Tibial artery (tissue), 4 donors: ENCODE results near the gene BEGAIN.
A peak's percentile ranks its signal among the peaks of the same experiment; 100 is the strongest.

Experiments
- DNase-seq, 2 donors: peaks; one replicate each; pipeline ENCODE4 v3.0.0-alpha.2; 2019
- H3K27ac ChIP-seq, 2 donors: fragments of 200-600 bp; sonication (generic) in 1 of 2; 1 replicate in 1 of 2; 2 replicates in 1 of 2; pipeline ENCODE4 v1.5.1; 2018 to 2019; ENCODE audit warnings: mild to moderate bottlenecking in 1 of 2
- H3K27me3 ChIP-seq, 2 donors: fragments of 200-600 bp; sonication (generic) in 1 of 2; one replicate each; pipeline versions ENCODE4 v1.5.1 to v1.6.0; 2016 to 2019
- H3K36me3 ChIP-seq, 3 donors: fragments of 200-600 bp; sonication (generic) in 2 of 3; one replicate each; pipeline ENCODE4 v1.5.1; 2016 to 2019; ENCODE audit warnings: mild to moderate bottlenecking in 2 of 3
- H3K4me1 ChIP-seq, 4 donors: fragments of 200-600 bp; sonication (generic) in 2 of 4; 1 replicate in 3 of 4; 2 replicates in 1 of 4; pipeline ENCODE4 v1.5.1; 2016 to 2019
- H3K4me3 ChIP-seq, 2 donors: fragments of 200-600 bp; sonication (generic) in 1 of 2; 1 replicate in 1 of 2; 2 replicates in 1 of 2; pipeline ENCODE4 v1.5.1; 2018 to 2019; ENCODE audit warnings: mild to moderate bottlenecking in 2 of 2
- H3K9me3 ChIP-seq, 3 donors: fragments of 200-600 bp; sonication (generic) in 1 of 3; one replicate each; pipeline ENCODE4 v1.5.1; 2016 to 2019
- intact Hi-C: fragments of 100-400 bp; cut with DNase I; formaldehyde crosslinking; loops from one replicate; pipeline ENCODE4 v1.15.0; 2023; ENCODE audit warnings: low total_unique reads
- TF ChIP-seq, protein P1 (sequence below), 2 experiments: fragments of 200-600 bp in 1 of 2; fragments of 450-650 bp in 1 of 2; IDR thresholded peaks; one replicate each; pipeline ENCODE4 v1.5.1; 2017 to 2019; ENCODE audit warnings: antibody characterized with exemption in 2 of 2, mild to moderate bottlenecking in 1 of 2, moderate library complexity in 1 of 2

The BEGAIN gene

DNA sequence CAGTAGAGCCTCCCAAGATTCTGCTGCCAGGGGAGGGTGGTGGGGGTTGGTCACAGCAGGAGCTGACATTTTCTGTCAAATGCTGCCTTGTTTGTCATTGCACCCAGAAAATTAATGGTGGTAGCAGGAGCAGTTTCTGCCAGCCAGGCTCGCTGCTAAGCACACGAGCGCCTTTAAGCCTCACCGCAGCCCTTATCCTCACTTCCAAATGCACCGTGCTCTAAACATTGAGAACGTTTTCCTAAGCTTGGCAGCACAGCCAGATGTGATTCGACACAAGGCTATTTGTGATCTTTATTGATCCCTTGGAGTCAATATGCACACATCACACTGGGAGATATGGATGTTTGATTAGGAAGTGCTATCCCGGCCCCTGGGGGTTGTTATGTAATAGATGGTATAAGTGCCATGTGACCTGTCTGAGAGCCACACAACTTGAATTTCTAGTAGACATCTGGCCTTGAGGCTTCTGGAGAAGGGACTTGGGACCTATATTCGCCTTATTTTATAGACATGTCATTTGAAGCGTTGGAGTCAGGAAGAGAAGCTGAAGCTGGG lies 31.6 kb upstream of the BEGAIN start:
- no peak overlapping the region for H3K27ac ChIP-seq
- H3K9me3 ChIP-seq: no peaks in the 10 kb centered on the region
- peaks cover 0 to 68% of the 10 kb centered on the region in 2 donors for H3K27me3 ChIP-seq
- peaks cover 0 to 12% (median 5%) of the 10 kb centered on the region in 4 donors for H3K4me1 ChIP-seq
- peak in 1 of 2 donors; percentile 17 for DNase-seq
- TF ChIP-seq, protein P1, sequence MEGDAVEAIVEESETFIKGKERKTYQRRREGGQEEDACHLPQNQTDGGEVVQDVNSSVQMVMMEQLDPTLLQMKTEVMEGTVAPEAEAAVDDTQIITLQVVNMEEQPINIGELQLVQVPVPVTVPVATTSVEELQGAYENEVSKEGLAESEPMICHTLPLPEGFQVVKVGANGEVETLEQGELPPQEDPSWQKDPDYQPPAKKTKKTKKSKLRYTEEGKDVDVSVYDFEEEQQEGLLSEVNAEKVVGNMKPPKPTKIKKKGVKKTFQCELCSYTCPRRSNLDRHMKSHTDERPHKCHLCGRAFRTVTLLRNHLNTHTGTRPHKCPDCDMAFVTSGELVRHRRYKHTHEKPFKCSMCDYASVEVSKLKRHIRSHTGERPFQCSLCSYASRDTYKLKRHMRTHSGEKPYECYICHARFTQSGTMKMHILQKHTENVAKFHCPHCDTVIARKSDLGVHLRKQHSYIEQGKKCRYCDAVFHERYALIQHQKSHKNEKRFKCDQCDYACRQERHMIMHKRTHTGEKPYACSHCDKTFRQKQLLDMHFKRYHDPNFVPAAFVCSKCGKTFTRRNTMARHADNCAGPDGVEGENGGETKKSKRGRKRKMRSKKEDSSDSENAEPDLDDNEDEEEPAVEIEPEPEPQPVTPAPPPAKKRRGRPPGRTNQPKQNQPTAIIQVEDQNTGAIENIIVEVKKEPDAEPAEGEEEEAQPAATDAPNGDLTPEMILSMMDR (IDR thresholded peaks at IDR 0.05): no peak
- no peak overlapping the region for H3K4me3 ChIP-seq
- no peaks in the 10 kb centered on the region for H3K36me3 ChIP-seq
- intact Hi-C loops: no loop called here

DNA sequence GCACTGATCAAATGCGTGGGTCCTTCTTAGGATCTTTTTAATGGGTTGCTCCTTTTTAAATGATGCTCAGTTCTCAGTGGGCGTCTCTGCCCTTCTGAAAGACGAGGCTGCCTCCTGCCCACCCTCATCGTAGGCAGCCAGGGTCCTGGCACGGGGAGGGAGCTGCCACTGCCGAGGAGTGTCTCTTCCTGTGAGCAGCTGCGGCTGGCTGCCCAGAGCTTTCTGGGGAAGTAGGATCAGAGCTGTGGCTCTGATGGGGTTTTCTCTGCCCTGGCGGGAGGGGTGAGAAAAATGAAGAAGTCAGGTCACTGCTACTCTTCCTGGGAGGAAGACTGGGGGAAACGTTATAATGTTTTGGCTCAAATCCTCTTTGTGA lies 31.1 kb upstream of the BEGAIN start:
- intact Hi-C loops: no loop called here
- Histone ChIP-seq H3K36me3 (no peaks in the 10 kb centered on the region), H3K27ac (no peak overlapping the region), H3K9me3 (no peaks in the 10 kb centered on the region), H3K4me1 (peaks cover 0 to 12% (median 5%) of the 10 kb centered on the region in 4 donors), H3K27me3 (peaks cover 0 to 67% of the 10 kb centered on the region in 2 donors), H3K4me3 (no peak overlapping the region)
- TF ChIP-seq, protein P1 (IDR thresholded peaks at IDR 0.05): no peak
- DNase-seq: peak; percentile 47 to 62

DNA sequence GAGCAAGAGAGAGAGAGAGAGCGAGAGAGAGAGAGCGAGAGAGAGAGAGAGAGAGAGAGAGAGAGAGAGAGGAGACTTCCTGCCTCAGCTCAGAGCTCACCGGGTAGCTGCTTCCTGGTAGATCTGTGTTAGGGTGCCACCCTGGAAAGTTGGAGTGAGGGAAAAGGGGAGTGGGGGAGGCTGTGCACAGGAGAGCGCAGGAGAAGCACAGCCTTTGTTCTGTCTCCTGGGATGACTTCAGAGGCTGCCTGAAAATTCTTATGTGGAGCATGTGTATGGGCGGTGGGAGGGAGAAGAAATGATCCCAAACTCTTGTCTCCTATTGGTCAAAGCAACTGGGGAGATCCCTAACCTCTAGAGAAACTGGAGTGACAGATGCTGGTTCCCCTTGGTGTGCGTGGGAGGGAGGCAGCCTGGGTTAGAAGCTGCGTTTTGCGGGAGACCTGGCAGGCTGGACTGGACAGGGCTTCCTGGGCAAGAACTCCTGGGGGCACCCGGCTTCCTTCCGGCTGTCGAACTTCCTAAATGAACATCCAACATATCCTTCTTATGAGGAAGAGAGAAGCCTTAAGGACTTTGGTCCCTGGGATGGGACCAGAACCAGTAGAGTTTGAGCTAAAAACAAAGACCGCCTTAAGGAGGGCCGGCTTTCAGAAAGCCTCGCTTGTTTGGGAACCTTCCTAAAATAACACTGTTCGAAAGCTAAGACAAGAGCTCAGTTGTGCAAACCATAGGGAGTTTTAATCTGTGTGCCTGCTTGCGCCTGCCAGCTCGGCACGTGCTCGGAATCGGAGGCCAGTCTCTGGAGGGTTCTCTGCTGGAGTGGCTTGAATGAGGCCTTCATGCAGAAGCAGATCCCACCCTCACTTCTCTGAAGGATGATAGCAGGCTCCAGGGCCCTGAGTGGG lies 30.4 kb upstream of the BEGAIN start:
- TF ChIP-seq, protein P1 (IDR thresholded peaks at IDR 0.05): no peak
- H3K27me3 ChIP-seq: peaks cover 0 to 66% of the 10 kb centered on the region in 2 donors
- intact Hi-C loops: no loop called here
- no peak overlapping the region for H3K27ac ChIP-seq
- peak; percentile 10 to 64 for DNase-seq
- H3K4me1 ChIP-seq: peaks cover 0 to 12% (median 5%) of the 10 kb centered on the region in 4 donors
- H3K36me3 ChIP-seq: no peaks in the 10 kb centered on the region
- H3K9me3 ChIP-seq: no peaks in the 10 kb centered on the region
- no peak overlapping the region for H3K4me3 ChIP-seq

DNA sequence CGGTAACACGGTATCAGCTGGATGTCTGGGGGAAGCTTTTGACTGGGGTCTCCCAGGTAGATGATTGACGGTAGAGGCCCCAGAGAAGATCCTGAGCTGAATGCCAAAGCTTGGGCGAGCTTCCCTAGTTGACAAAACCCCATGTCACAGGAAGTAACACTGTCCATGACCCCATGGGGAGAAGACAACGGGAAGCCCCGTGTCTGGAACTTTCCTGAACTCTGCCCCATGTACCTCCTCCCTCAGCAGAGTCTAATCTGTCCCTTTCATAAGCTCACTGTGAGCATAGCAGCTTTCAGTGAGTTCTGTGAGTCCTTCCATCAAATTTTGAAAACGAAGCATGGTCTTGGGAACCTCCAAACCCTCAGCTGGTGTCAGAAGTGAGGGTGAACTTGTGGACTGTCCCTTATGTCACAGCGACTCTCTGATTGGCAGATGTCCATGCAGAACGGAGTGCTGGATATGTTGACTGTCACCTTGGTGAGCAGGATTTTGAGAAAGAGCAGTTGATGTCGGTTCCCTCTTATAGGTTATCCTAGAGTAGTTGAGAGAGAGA lies 29.7 kb upstream of the BEGAIN start:
- peak in 1 of 2 donors; percentile 17 for DNase-seq
- TF ChIP-seq, protein P1 (IDR thresholded peaks at IDR 0.05): no peak
- no peaks in the 10 kb centered on the region for H3K9me3 ChIP-seq
- H3K36me3 ChIP-seq: no peaks in the 10 kb centered on the region
- no peak overlapping the region for H3K4me3 ChIP-seq
- H3K4me1 ChIP-seq: peaks cover 0 to 12% (median 5%) of the 10 kb centered on the region in 4 donors
- intact Hi-C loops: no loop called here
- peaks cover 0 to 59% of the 10 kb centered on the region in 2 donors for H3K27me3 ChIP-seq
- H3K27ac ChIP-seq: no peak overlapping the region

DNA sequence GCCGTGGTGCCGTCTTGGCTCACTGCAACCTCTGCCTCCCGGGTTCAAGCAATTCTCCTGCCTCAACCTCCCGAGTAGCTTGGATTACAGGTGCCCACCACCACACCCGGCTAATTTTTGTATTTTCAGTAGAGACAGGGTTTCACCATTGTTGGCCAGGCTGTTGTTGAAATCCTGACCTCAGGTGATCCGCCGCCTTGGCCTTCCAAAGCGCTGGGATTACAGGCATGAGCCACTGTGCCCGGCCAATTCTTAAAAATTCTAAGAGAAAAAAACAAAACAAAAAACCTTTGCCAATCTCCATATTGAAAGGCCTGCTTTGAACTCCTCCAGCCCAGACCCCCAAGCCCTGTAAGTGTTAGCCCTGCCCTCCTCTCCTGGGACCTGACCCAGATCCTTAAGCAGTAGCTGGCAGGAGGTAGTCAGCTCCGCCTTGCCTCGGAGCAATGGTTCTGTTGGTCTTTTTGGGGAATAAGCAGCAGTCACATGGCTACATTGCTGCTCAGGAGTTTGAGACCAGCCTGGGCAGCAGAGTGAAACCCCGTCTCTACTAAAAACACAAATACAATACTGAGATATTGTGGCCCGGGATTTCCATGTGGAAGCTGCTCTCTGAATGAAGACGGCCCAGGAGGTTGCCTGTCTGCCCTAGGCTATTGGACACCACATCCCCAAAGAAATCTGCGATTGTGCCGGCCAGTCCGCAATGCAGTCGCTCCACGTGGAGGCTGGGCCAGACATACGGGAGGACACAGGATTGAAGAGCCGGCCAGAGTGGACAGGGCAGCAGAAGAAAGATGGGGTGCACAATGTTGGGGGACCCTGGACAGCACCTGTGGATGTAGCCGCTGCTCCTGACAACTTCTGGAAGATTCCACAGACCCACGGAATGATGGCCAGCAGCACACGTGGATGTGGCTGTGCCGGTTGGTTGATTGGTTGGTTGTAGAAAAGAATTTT lies 28.8 kb upstream of the BEGAIN start:
- H3K36me3 ChIP-seq: no peaks in the 10 kb centered on the region
- peaks cover 0 to 54% of the 10 kb centered on the region in 2 donors for H3K27me3 ChIP-seq
- H3K9me3 ChIP-seq: no peaks in the 10 kb centered on the region
- H3K4me3 ChIP-seq: no peak overlapping the region
- H3K27ac ChIP-seq: no peak overlapping the region
- H3K4me1 ChIP-seq: peaks cover 0 to 12% (median 5%) of the 10 kb centered on the region in 4 donors
- intact Hi-C loops: no loop called here
- peak in 1 of 2 donors; percentile 45 for DNase-seq
- TF ChIP-seq, protein P1 (IDR thresholded peaks at IDR 0.05): no peak
